GM03348 (cell line): ENCODE data around the gene LCAT.
"Not testable (repeated sequence)": the region's sequence is repeated elsewhere in the genome, so short reads cannot be mapped to it uniquely, and the experiment has no call there.

Experiments used
- DNase-seq: peaks from one replicate; pipeline ENCODE4 v3.0.0; 2012; ENCODE audit warnings: low spot score

Gene LCAT, protein sequence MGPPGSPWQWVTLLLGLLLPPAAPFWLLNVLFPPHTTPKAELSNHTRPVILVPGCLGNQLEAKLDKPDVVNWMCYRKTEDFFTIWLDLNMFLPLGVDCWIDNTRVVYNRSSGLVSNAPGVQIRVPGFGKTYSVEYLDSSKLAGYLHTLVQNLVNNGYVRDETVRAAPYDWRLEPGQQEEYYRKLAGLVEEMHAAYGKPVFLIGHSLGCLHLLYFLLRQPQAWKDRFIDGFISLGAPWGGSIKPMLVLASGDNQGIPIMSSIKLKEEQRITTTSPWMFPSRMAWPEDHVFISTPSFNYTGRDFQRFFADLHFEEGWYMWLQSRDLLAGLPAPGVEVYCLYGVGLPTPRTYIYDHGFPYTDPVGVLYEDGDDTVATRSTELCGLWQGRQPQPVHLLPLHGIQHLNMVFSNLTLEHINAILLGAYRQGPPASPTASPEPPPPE

DNA sequence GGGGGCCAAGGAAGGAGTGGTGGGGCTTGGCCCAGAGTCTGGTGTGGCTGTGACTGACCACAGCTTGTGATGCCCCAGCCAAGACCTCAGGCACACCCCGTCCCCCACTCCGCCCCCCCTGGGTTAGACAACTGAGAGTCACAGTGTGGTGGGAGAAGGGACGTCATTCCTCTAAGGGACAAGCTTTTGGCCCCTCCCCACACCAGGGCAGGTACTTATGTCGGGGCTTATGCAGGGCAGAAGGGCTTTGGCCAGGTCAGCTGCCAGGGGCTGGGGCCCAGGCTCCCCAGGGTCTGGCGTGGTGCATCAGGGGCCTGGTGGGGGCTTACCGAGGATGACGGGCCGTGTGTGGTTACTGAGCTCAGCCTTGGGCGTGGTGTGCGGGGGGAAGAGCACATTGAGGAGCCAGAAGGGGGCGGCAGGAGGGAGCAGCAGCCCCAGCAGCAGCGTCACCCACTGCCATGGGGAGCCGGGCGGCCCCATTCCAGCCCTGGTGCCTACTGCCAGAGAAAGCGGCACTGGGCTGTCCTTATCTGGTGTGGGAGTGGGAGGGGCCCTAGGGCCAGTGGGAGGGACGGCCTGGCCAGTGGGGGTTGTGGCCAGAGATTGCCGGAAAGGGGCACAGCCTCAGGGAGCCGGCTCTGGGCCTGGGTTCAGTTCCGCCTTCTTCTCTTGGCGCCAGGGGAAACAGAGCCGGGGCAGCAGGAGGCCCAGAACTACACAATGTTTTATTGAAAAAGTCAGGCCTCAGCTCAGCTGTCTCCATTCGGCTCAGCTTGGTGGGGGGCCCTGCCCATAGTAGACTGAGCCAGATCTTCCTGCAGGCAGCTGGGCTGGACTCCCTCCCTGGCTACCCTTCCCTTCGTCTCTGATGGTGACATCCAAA is at the start of gene LCAT:
TSS of gene LCAT (minus strand) at position 502 of the 886 bp plus-strand sequence. CDS start at position 483, 19 bp downstream.
- no peak for DNase-seq

DNA sequence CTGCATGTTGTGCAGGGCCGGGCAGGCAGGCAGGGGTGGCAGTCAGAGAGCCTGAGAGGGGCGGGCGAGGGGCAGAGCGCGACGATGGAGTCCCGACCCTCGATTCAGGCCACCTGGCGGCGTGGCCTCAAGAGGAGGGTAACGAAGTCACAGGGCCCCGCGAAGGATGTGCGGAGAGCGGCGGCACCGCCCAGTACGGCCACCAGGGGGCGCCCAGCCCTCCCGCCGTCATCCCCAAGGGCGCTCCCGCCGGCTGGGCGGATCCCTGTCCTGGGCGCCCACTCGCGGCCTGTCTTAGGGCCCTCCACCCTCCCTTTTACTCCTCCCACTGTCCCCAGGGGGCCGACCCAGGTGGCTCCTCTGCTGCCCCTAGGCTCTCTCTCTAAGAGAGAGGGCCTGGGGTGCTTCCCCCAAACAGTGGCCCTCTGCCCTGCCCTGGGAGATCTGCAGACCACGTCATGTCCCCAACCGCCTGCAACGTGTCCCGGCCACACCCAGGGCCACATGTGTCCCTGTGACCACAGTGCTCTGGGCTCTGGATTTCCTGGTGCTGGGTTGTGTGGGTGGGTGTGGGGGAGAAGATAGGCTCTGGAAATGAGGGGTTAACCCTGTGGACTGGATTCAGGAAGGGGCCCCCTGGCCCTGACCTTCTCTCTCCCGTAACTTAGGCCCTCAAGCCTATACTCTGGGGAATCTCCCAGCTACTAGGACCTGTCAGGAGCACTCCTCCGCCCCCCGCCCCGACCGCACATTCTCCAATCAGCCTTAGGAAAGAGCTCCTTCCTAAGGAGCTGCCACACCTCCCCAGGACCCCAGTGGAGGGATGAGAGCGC is 49.5 kb upstream of the LCAT start:
- peak; percentile 95 for DNase-seq

DNA sequence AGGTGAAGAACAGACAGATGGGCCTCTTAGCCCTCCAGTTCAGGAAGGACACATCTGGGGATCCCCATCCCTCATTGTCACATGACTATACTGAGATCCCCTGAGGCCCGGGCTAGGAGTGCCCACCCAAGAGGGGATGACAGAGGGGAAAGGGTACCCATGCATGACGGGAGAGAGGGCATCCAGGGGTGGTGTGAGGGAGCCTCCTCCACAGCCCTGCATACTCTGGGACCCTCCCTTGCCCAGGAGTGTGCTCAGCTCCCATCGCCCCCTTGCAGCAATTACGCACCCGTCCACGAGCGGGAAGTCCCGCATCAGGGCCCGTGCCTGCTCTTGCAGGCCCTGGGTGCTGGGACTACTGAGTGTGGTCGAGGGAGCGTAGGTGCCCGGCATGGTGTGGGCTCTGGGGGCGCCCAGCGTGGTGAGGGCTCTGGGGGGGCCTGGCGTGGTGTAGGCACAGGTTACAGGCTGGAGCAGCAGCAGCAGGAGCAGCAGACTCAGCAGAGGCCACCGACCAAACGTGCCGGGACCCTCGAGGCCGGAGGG is 48.8 kb upstream of the LCAT start:
- DNase-seq = no peak

DNA sequence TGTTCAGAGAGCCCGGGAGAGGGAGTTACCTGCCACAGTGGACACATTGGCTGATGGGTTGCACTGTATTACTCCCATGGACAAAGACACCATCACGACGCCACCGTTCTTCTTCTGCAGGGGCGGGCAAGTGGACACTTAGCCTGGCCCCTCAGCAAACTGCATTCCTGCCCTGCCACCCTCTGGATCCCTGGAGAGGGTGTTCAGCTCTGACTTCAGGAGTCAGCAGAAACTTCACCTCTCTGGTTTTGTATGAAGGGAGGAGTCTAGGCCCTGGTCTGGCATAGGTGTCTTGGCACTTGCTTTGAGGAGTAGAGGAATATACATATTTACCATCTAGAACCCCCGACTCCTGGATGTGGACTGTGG is 46.1 kb upstream of the LCAT start:
- DNase-seq = no peak

DNA sequence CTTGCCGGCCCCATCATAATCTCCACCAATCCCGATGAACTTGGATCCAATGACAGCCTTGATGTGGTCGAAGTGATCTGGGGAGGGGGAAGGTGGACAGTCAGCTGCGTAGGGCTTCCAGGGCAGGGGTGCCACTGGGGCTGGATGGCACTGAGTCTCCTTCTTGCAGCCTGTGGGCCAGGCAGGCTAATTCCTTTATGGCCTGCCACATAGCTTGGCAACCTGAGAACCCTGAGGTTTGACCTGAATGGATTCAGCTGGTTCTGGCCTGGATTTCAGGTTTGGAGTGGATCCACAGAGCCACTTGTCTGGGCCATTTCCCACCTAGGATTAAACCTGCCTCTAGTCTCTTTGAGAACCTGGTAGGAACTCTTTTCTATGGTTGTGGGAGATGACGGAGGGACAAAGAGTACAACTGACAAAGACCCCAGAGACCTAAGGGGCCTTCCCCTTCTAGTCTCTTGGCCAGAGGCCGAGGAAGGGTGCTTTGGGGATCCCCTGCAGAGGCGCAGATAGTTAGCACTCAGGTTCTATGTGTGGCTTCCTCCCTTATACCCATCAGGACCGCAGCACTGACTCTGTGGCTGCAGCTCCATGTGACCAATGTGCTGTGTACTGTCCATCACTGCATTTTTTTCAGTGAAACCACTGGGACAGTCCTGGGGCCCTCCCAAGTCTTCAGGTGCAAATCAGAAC is 45.5 kb upstream of the LCAT start:
- DNase-seq = no peak

DNA sequence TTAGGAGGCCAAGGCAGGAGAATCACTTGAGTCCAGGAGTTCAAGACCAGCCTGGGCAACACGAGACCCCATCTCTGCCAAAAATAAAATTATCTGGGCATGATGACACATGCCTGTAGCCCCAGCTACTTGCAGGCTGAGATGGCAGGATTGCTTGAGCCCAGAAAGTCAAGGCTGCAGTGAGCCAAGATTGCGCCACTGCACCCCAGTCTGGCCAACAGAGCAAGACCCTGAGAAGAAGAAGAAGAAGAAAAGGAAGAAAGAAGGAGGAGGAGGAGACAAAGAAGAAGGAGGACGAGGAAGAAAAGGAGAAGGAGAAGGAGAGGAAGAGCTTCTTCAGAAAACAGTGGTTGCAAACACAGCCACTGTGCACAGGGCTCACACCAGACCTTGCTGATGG is 44.8 kb upstream of the LCAT start:
- DNase-seq = no peak

DNA sequence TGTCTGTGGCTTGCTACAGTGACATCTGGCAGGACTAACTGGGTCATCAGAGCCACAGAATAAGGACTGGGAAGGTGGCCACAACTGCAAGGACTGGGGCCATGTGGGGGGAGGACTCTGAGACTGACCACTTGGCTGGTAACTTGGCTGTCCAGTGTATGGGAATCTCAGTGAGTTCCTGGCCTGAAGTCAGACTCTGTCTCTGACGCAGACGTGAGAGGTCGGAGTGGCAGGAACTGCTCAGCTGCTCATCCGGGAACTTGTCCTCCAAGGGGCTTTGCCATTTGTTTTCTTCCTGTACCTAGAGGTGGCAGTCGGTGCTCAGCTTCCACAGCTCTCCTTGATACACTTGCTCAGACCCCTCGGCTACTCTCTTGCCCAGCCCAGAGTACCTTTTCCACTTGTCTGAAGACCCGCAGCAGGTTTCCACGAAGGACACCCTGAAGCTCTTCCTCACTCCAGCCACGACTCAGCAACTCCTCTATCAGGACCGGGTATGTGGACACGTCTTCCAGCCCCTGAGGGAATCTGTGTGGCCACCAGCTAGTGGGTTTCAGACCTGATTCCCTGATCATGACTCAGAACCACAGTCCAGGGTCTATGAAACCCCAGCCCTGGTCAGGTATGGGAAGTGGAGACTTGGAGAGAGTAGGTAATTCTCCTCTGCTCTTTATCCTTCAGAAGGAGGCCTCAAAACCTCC is 43.7 kb upstream of the LCAT start:
- no peak for DNase-seq

DNA sequence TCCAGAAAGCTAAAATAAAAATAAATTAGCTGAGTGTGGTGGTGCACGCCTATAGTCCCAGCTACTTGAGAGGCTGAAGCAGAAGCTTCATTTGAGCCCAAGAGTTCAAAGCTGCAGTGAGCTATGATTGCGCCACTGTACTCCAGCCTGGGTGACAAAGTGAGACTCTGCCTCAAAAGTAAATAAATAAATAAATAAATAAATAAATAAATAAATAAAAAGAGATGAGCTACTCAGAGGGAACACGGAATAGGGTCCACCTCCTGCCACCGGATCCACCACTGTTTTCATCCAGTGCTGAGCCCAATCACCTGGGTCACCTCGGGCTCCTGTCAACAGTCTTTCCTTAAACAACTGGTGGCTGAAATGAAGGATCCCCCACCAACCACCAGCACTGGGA is 43.0 kb upstream of the LCAT start:
- no peak for DNase-seq

DNA sequence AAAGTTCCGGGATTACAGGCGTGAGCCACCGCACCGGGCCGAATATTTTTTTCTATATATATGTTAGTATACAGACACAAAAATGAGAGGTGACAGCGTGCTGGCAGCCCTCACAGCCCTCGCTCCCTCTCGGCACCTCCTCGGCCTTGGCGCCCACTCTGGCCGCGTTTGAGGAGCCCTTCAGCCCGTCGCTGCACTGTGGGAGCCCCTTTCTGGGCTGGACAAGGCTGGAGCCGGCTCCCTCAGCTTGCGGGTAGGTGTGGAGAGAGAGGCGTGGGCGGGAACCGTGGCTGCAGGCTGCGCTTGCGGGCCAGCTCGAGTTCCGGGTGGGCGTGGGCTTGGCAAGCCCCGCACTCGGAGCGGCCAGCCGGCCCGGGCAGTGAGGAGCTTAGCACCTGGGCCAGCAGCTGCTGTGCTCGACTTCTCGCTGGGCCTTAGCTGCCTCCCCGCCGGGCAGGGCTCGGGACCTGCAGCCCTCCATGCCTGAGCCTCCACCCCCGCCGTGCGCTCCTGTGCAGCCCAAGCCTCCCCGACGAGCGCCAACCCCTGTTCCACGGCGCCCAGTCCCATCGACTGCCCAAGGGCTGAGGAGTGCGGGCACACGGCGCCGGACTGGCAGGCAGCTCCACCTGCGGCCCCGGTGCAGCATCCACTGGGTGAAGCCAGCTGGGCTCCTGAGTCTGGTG is 38.2 kb upstream of the LCAT start:
- no peak for DNase-seq

DNA sequence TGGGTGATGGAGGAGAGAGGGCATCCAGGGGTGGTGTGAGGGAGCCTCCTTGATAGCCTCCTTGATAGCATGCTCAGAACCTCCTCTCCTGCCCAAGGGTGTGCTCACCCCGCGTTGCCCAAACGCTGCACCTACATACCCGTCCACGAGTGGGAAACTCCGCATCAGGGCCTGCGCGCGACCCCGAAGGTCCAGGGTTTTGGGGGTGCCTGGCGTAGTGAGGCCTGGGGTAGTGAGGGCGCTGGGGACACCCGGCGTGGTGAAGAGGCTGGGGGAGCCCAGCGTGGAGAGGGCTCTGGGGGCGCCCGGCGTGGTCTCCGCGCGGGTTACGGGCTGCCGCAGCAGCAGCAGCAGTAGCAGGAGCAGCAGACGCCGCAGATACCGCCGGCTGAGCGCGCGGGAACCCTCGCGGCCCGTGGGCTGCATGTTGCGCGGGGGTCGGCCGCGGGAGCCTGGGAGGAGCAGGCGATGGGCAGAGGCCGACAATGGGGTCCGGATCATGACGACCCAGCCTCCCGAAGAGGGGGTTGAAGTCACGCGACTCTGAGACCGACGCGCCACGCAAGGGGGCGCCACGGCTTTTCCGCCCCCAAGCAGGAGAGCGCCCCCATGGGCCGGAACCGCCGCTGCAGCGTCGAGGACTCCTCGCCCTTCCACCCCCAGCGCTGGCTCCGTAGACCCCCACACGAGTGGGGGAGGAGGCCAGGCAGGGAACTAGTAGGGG is 36.2 kb upstream of the LCAT start, which contains the start of gene DPEP3:
TSS of gene DPEP3 (minus strand) at position 545 of the 724 bp plus-strand sequence. CDS start at position 426, 119 bp downstream.
- DNase-seq = no peak

DNA sequence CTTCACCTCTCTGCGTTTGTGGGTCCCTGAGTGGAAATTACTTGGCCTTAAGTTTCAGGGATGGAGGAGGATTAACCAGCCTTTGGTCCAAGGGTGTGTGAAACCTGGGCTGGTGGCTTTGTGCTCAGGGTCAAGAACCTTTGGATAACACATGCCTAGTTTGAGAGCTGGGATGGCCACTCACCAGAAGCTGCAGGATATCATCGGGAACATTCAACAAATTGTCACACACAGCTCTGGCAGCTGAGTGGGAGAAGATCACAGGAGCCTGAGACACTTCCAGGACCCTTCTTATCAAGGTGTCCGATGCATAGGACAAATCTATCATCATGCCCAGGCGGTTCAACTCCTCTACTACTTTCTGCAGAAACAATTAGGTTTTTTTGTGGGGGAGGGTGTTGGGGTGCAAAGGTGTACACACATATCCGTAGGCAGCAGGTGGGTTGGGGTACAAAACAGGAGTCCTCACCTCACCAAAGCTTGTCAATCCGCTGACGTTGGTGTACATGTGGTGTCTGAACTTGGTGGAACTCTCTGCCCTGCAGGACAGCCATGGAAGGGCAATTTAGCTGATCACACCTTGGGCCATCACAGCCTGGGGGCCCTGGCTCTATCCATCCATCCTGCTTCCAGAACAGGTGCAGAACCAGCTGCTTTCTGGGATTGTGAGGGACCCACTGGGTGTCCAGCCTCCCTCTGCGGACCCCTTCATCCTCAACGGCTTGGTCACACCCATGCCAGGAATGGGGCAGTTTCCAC is 33.7 kb upstream of the LCAT start:
- DNase-seq = no peak

DNA sequence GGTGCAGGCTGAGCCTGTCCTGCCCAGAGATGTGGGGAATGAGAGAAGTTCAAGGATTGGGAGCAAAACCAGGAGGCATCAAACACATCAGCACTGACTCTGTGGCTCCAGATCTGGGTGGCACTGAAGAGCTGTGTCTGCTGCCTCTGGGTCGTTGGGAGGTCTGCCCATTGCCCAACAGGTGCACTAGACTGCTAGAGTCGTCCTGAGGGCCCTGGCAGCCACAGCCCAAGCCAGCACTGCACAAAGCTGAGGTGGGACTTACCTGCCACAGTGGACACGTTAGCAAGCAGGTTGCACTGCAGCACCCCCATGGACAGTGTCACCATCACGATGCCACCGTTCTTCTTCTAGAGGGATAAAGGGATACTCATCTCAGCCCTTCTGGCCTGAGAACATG is 33.1 kb upstream of the LCAT start:
- DNase-seq = no peak

DNA sequence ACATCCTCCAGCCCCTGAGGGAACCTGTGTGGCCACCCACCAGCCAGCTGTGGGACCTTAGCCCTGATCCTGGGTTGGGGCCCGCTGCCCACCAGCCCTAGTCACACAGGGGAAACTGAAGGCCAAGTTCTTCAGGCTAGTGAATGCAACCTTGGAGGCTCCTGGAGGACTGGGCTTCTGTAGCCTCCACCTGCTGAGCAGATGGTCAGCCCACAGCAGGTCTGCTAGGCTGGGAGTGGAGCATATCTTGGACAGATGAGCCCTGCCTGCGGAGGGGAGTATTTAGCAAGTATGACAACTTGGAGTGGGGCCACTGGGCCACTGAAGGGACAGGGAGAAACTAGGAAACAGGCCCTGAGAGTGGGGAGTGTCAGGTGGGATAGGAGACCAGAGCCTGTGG is 32.3 kb upstream of the LCAT start:
- no peak for DNase-seq

DNA sequence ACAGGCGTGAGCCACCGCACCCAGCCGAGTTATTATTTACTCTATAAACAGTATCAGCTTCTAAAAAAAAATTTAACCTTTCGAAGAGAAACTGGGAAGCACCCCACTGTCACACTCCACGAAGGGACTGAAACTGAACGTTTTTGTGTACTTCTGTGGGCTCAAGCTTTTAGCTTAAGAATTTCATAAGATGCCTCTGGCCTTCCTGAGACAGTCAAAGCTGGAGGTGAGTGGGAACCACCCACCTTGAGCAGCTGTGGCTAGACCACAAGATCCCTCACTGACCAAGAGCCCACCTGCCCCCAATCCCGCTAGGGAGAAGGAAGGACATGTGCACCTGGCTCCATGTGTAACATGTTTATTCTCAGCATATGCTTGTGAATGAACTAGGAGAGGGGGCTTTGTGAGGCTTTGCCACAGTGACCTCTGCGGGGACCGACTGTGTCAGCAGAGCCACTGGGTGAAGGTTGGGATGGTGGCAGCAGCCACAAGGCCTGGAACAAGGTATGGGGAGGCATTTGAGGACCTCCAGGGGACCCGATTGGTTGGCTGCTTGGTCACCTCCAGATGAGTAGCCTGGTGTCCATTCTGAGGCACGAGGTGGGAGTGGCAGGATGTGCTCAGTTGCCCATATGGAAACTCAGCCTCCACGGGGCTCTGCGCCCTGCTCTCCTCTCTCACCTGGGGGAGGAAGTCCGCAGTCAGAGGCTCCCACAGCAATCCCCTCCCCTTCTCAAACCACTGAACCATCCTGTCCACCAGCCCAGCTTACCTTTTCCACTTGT is 31.6 kb upstream of the LCAT start:
- DNase-seq = no peak

DNA sequence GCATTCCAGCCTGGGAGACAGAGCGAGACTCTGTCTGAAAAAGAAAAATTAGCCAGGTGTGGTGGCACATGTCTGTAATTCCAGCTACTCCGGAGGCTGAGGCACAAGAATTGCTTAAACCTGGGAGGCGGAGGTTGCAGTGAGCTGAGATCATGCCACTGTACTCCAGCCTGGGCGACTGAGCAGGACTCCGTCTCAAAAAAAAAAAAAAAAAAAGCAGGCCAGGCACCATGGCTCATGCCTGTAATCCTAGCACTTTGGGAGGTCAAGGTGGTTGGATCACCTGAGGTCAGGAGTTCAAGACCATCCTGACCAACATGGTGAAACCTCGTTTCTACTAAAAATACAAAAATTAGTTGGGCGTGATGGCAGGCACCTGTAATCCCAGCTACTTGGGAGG is 28.4 kb upstream of the LCAT start:
- not testable (repeated sequence) for DNase-seq

DNA sequence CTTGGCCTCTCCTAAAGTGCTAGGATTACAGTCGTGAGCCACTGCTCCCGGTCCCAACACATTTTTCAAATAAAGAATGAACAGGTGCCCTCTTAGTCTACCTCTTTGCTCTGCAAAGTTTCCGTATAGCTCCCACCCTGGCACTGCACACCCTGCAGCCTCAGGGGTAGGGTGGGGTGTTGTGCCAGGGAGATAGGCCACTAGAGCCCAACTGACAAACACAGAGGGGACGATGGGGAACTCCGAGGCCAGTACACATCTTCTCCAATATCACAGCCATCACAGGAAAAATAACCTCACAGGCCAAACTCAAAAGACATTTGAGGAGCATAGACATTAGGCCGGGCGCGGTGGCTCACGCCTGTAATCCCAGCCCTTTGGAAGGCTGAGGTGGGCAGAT is 27.2 kb upstream of the LCAT start:
- DNase-seq = no peak

DNA sequence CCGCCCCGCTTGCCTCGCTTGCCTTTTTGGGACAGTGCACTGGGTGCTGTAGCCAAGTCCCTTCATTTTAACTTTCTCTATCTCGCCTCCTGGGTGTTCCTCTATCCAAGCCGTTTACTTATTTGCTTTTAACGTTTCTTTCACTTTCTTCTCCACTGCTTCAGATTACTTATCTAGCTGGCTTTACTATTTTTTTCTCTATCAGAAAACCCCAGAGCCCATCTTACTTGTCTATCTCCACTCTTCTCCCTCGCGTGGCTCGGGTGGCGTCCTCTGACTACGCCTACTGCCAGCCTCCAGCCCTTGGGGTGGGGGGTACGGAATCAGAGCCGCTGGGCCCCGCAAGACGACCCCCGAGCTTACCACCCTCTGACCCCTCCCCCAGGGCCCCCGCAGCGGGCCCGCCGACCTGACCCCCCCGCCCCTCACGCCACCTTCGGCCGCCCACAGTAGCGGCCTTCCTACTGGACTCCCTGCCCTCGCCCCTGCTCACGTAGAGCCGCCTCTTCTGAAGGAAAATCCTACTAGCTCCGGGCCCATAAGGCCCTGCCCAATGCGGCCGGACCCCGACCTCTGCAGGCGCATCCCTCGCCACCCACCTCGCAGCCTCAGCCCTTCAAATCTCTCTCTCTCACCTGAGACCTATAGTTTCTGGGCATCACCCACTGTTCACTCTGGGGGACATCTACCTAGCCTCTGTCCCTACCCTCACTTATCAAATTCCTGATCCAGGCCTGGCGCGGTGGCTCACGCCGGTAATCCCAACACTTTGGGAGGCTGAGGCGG is 25.5 kb upstream of the LCAT start:
- no peak for DNase-seq
